ENCODE measurements around the gene KCNA3.

DNA sequence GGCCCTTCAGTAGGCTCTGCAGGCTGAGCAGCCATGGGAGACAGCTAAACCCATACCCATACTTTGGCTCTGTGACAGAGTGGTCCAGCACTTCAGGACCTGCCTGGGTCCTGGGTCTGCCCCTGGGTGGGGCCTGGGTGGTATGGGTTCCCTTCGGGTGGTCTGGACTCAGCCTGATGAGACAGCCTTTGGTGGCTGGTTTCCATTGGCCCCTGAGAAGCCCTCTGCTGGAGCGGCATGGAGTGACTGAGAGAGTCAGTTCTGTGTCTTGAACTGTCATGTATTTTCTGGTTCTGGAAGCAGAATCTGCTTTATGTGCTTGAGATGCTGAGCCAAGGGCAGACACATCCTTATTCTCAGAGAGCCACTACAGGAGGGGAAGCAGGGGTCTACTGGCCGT is 37.3 kb downstream of the KCNA3 start:
- TF ChIP-seq, protein P1, sequence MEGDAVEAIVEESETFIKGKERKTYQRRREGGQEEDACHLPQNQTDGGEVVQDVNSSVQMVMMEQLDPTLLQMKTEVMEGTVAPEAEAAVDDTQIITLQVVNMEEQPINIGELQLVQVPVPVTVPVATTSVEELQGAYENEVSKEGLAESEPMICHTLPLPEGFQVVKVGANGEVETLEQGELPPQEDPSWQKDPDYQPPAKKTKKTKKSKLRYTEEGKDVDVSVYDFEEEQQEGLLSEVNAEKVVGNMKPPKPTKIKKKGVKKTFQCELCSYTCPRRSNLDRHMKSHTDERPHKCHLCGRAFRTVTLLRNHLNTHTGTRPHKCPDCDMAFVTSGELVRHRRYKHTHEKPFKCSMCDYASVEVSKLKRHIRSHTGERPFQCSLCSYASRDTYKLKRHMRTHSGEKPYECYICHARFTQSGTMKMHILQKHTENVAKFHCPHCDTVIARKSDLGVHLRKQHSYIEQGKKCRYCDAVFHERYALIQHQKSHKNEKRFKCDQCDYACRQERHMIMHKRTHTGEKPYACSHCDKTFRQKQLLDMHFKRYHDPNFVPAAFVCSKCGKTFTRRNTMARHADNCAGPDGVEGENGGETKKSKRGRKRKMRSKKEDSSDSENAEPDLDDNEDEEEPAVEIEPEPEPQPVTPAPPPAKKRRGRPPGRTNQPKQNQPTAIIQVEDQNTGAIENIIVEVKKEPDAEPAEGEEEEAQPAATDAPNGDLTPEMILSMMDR (IDR thresholded peaks at IDR 0.05; ENCODE audit: poor library complexity) = no peak
- TF ChIP-seq EZH2 (IDR thresholded peaks at IDR 0.05; ENCODE audit: borderline replicate concordance) (no peak), EZH2phosphoT487 (IDR thresholded peaks at IDR 0.05; ENCODE audit: low read depth, severe bottlenecking, unreplicated experiment) (no peak)

All from hepatocyte (in vitro differentiated cells).